Neutrophil (primary cell): ENCODE data around the gene VWA3A.
"Not testable (repeated sequence)": the region's sequence is repeated elsewhere in the genome, so short reads cannot be mapped to it uniquely, and the experiment has no call there.

Experiments
- H3K27ac ChIP-seq: fragments of 200-600 bp; sonication (generic); 2 replicates; pipeline ENCODE4 v1.5.1; 2016; ENCODE audit warnings: mild to moderate bottlenecking, moderate library complexity
- H3K27me3 ChIP-seq: fragments of 200-600 bp; sonication (generic); 2 replicates; pipeline ENCODE4 v1.6.0; 2016; ENCODE audit warnings: mild to moderate bottlenecking
- H3K36me3 ChIP-seq: fragments of 200-600 bp; sonication (generic); 2 replicates; pipeline ENCODE4 v1.5.1; 2017
- H3K4me1 ChIP-seq, 2 experiments: fragments of 200-600 bp in 1 of 2; sonication (generic) in 1 of 2; 1 replicate in 1 of 2; 2 replicates in 1 of 2; pipeline versions ENCODE4 v1.5.1 to v1.6.1; 2013 to 2016; ENCODE audit warnings: low read depth in 1 of 2, low read length in 1 of 2, mild to moderate bottlenecking in 1 of 2, moderate library complexity in 1 of 2; ENCODE audit not compliant: control insufficient read depth in 1 of 2, insufficient read depth in 1 of 2
- H3K4me3 ChIP-seq, 2 experiments: fragments of 200-600 bp in 1 of 2; sonication (generic) in 1 of 2; 1 replicate in 1 of 2; 2 replicates in 1 of 2; pipeline ENCODE4 v1.5.1; 2013 to 2016; ENCODE audit warnings: low read depth in 1 of 2, low read length in 1 of 2, mild to moderate bottlenecking in 1 of 2, moderate library complexity in 1 of 2
- H3K9me3 ChIP-seq: fragments of 200-600 bp; sonication (generic); 2 replicates; pipeline ENCODE4 v1.5.1; 2016
- CTCF ChIP-seq: fragments of 200-600 bp; sonication (generic); IDR thresholded peaks from 2 replicates; pipeline ENCODE4 v1.5.1; 2016; ENCODE audit warnings: antibody characterized with exemption

VWA3A gene

GRCh38 chr16:22123146-22123545 is 30.8 kb downstream of the VWA3A start:
- TF ChIP-seq CTCF, result no peak
- peaks cover 8 to 9% of the 10 kb centered on the region in 2 experiments for H3K4me1 ChIP-seq
- H3K9me3 ChIP-seq, result no peaks in the 10 kb centered on the region

DNA sequence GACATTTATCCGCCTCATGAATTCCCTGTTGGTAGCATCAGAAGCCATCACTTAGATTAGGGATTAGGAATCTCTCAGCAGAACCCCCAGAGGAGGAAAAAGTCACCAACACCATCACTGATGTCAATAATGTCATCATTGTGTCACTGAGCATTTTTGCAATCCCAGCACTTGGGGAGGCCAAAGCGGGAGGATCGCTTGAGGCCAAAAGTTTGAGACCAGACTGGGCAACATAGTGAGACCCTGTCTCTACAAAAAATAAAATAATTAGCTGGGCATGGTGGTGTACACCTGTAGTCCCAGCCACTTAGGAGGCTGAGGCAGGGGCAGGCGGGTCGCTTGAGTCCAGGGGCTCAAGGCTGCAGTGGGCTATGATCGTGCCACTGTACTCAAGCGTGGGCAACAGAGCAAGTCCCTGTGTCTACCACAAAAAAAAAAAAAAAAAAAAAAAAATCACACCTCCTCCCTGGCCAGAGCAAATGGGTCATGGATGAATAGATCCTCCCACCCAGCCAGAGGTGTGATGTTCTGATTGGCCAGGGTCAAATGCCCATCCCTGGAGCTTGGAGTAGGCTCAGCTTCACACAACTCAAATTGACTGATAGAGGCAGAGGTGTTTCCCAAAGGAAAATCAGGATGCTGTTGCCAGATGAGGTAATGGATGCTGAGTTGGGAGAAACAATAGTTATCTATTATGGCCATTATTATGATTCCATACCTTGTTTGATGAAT is 31.6 kb downstream of the VWA3A start:
- H3K27me3 ChIP-seq, result peaks cover 6% of the 10 kb centered on the region
- H3K4me3 ChIP-seq, result no peak overlapping the region
- TF ChIP-seq CTCF, result no peak
- no peak overlapping the region for H3K27ac ChIP-seq
- H3K4me1 ChIP-seq, result peaks cover 8 to 9% of the 10 kb centered on the region in 2 experiments
- H3K36me3 ChIP-seq, result no peaks in the 10 kb centered on the region
- no peaks in the 10 kb centered on the region for H3K9me3 ChIP-seq

More at GRCh38 chr16:22123146-22123545, 30.8 kb downstream of the VWA3A start:
- H3K27me3 ChIP-seq, result peaks cover 6% of the 10 kb centered on the region
- H3K27ac ChIP-seq, result no peak overlapping the region
- no peaks in the 10 kb centered on the region for H3K36me3 ChIP-seq
- H3K4me3 ChIP-seq, result no peak overlapping the region

- no peaks in the 10 kb centered on the region for H3K36me3 ChIP-seq
- no peak overlapping the region for H3K27ac ChIP-seq
- H3K4me1 ChIP-seq, result peaks cover 8 to 9% of the 10 kb centered on the region in 2 experiments
- H3K9me3 ChIP-seq, result no peaks in the 10 kb centered on the region
- no peak for TF ChIP-seq CTCF
- peaks cover 6% of the 10 kb centered on the region for H3K27me3 ChIP-seq
- H3K4me3 ChIP-seq, result no peak overlapping the region
Measured at GRCh38 chr16:22124583-22125284, 32.4 kb downstream of the VWA3A start.

DNA sequence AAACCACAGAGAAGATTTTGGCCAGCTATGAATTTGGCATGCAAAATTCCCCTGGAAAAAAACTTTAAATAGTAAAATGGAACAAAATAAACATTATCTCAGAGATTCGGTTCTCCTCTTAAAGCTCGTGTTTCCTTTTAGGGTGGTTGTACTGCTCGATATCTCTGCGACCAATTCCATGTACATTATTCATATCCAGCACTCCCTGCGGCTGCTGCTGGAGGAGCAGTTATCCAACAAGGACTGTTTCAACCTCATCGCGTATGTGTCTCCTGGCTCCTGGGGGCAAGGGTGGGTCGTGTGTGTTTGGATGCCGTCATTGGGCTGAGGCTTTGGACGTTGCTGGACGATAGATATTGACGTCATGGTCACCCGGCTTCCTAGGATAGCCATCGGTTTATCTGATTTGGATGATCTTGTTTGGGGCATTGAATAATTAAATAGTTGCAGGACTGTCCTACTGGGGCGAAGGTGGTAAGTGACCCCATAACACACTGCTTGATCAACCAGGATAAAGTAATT is 33.8 kb downstream of the VWA3A start:
- Histone ChIP-seq H3K9me3 (no peaks in the 10 kb centered on the region), H3K27me3 (peaks cover 6% of the 10 kb centered on the region), H3K36me3 (no peaks in the 10 kb centered on the region), H3K27ac (no peak overlapping the region), H3K4me3 (no peak overlapping the region), H3K4me1 (peaks cover 8 to 9% of the 10 kb centered on the region in 2 experiments)
- no peak for TF ChIP-seq CTCF

DNA sequence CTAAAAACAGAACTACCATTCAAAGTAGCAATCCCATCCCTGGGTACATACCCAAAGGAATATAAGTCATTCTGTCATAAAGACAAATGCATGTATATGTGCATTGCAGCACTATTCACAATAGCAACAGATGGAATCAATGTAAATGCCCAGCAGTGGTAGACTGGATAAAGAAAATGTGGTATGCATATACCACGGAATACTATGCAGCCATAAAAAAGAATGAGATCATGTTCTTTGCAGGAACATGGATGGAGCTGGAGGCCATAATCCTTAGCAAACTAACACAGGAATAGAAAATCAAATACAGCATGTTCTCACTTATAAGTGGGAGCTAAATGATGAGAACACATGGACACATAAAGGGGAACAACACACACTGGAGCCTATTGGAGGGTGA is 36.2 kb downstream of the VWA3A start:
- not testable (repeated sequence) for H3K4me1 ChIP-seq, H3K9me3 ChIP-seq, H3K36me3 ChIP-seq, H3K27ac ChIP-seq, H3K27me3 ChIP-seq, H3K4me3 ChIP-seq

DNA sequence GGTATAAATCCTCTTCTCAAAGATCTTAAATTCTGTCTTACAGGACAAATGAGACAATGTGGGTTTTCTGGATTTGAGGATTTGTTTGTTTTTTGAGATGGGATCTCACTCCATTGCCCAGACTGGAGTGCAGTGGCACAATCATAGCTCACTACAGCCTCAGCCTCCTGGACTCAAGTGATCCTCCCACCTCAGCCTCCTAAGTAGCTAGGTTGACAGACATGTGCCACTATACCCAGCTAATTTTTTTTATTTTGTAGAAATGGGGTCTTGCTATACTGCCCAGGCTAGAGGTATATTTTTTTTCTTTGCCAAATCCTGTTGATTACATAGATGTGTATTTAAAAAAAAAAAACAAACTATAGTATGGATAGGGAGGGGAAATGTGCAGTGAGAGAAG is 38.2 kb downstream of the VWA3A start:
- H3K9me3 ChIP-seq, result no peaks in the 10 kb centered on the region
- no peak overlapping the region for H3K27ac ChIP-seq
- no peak overlapping the region for H3K4me3 ChIP-seq
- TF ChIP-seq CTCF, result no peak
- no peaks in the 10 kb centered on the region for H3K27me3 ChIP-seq
- H3K4me1 ChIP-seq, result no peaks in the 10 kb centered on the region
- no peaks in the 10 kb centered on the region for H3K36me3 ChIP-seq
